NCI-H526 (cell line): Measurements from ENCODE around the gene TNNT2.

Experiments
- DNase-seq, 2 experiments: peaks; one replicate each; lab custom pipeline; 2025; lab: John Stamatoyannopoulos, UW

The TNNT2 gene

DNA sequence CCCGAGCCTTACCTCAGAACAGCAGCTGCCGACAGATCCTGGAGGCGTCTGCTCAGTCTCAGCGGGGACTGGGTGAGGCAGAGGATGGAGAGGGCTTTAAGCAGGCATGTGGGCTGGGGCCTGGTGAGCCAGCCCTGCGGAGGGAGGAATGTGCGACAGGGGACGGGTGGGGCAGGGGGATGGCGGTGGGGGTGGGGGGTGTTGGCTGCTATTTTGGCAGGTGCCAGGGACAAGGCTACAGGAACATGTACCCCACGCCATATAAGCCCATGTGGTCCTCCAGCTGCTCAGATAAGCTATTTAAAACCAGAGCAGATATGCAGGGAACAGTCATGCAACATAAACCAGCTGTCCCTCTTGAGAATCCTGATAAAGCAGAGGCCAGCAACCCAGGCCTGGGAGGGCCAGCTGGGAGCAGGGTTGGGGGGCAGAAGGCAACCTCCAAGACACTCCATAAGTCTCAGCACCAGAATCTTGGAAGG, at the start of gene TNNT2:
Gene TNNT2 (minus strand): TSS at position 70 of the 482 bp plus-strand sequence. CDS start 4,426 bp downstream, outside the sequence.
- DNase-seq = no peak

DNA sequence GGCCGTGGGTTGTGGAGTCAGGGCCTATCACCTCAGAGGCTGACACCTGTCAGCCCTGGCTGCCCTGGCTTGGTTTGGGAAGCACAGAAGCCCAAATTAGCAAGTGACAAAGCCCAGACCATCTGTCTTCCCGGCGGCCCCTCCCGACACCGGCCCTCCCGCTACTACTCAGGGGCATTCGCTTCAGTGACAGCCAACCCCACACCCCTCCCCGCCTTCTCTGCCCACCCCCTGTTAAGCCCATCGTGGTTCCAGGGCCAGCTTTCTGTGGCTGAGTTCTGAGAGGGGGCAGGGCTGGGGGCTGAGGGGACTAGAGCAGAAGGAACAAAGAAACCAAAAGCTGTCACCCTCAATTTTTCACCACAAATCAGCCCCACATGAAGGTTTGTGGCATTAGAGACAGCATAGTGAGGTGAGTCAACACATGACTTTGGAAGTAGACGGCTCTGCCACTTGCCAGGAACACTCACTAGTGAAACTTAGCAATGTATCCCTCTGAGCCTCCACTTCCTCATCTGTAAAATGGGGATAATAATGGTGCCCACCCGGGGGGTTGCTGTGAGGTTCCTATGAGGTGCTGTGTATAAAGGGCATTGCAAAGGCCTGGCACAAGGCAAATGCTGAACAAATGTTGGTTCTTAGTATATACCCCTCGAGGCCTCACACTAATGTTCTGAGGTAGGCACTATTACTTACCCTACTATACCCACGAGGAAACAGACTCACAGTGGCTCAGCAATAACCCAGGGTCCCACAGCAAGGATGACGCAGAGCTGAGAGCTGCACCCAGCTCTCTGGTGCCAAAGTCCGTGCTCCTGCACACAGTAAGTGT, 49.2 kb upstream of the TNNT2 start:
- no peak for DNase-seq

DNA sequence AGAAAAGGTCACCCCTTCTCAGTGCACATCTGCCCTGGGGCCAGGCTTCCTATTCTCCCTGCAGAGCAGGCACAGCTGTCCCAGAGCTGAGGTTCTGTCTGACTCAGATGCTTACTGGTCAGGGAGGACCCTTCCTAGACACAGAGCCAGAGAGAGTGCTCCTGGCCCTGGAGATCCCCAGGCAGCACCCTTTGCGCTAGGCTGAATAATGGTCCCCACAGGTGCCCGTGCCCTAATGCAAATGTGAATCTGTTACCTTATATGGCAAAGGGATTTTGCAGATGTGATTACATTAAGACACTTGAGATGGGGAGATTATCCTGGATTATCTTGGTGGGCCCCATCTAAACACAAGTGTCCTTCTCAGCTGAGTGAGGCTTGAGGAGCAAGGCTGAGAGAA, 46.7 kb upstream of the TNNT2 start:
- no peak for DNase-seq

DNA sequence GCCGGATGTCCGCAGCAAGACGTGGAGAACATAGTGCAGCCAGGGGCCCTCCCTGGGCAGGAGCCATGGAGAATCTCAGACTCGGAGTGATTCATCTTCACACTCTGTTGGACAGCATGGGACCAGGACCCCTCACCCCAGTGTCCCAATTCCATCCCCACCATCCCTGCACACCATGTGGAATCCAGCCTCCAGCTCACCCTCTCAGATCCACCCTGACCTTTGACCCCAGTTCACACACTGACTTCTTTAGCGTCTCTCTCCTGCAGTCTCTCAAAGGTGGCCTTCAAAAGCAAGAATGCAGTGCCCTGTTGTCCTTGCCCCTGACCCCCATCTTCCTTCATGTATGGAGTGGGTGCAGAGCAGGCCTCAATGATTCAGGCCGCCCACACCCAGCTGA, 46.2 kb upstream of the TNNT2 start:
- DNase-seq = no peak

DNA sequence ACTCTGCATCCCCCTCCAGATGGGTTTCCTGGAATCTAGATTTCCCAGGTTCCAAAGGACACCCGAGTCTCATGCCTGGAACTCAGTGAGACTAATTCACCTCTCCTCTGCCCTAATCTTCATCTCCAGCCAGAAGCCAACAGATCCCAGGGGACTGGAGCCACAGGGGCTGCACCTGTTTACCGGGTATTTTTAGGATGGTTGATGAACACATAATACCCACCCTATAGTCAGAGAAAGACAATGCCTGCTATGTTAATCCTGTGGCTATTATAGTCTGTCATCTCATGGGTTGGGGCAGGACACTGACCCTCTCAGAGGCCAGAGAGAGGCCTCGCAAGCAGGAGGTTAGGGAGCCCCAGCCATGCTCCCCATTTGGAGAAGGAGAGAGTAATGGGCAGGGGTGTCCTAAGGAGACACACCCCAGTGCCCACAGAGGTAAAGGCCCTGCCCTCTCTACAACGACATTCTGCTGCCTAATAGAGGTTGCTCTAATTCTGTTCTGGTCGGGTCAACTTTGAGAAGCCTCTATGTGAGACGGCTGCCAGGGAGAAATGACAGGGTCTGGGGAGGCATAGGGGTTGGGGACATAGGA, 45.1 kb upstream of the TNNT2 start:
- DNase-seq = peak in 1 of 2 experiments; percentile 19

DNA sequence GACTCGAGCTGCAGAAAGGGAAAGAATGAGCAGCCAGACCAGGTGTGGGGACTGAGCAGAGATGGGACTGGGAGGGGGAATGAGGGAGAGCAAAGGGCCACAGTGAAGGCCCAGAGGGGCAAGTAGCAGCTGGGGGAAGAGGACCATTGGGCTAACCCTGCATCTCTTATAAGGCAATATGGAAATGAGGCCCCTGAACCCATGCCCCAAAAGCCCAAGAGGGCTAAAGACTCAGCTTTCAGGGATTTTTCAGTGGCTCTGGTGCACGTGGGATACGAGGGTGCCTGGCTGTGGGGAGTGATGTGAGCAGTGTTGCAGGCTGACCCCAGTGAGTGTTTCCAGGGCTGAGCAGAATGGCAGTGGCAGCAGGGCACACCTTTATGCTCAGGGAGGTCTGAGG, 44.5 kb upstream of the TNNT2 start:
- DNase-seq = no peak

DNA sequence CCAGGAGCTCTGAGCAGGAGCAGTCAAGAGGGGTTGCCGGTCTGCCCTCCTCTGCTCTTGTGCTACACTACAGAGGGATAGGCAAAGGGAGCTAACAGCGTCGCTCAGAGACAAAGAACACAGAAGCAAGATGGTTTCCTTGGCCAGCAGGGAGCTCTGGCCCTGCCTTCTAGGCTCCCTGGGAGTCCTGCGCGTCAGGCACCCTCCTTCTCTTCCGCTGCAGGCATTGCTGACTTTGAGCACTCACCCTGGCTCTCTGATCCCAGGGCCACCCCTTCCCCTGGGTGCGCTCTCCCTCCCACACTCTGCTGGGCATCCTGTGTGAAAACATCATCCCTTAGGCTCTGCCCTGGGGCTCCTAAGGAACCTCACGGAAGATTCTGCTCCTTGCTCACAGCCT, 43.6 kb upstream of the TNNT2 start:
- DNase-seq = no peak

DNA sequence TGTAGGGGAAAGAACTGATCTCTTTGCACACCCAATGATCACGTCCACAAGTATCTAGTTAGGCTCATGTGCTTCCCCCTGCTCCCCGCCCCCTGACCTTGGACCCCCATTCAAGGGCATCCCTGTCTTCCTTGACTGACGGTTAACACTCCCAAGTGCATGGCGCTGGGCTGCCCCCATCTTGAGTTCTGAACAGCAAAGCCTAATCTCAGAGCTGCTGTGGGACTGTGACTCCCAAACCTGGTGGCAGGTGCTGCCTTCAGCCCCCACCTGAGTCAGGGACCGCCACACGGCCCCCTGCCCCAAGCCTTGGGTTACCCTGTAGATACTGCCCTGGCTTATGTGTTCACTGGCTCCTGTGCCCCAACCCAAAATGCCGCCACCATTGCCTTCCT, 43.1 kb upstream of the TNNT2 start:
- no peak for DNase-seq

DNA sequence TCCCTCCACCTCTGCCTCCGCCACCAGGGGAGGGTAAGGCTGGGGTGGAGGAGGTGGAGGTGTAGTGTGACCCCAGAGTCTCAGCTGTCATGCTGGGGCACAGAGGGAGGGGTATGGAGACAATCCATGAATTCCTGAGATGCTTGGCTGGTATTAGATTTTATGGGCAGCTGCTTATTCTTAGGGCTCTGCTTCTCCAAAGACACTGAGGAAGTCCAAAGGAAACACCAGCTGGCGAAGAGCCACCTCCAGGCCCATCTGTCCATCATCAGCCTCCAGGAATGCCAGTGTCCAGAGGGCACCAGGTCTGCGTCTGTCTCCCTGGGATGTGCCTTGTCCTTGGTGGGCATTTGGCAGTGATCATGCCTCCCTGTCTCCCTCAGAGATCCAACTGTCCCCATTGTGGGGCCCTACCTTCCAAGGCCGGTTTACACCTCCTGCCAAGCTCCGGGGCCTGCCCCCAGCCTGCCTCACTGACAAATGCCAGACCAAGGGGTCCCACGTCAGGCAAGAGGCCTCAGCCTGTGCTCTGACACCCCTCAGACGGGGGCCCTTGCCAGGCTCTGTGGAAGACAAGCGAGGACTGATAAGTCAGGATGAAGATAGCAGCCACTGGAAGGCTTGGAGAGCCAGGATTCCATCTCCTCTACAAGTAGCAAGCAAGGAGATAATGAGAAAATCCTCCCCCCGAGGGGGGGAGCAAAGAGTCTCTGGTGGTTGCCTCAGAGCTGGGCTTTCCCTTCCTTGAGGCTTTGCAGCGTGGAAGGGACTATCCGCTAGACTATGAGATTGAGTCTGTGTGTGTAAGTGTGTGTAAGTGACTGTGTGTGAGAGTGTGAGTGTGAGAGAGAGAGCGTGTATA, 42.5 kb upstream of the TNNT2 start:
- DNase-seq = no peak

DNA sequence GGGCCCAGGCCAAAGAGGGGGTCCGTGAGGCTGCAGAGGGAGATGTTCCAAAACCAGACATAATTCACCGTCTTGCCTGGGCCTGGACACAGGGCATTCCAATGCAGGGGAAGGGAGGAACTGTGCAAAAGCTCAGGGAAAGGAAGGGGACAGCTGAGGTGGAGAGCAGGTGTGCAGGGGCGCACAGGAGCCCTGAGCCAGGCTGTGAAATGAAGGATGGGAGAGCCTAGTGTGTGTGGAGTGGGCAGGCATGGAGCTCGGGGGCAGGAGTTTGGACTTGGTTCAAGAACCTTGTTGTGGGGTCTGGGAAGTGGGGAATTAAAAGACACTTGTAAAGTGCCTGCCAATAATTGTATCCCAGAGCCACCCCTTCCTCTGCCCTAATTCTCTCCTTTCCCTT, 41.8 kb upstream of the TNNT2 start:
- DNase-seq = no peak

DNA sequence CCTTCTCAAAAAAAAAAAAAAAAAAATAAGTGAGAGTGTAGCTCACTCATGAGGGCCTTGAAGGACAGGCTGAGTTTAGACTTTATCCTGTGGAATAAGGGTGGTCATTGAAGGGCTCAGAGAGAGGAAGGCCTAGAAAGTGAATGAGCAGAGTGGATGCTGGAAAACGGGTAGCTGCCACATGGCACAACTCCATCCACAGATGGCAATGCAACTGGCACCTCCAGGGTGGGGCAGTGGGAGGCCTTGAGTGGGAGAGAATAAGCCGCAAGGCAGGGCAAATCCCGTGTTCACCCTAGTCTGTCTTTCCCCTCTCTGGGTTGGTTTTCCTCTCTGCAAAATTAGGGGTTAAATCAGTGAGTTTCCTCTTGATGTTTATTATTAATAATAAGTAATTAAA, 41.0 kb upstream of the TNNT2 start:
- no peak for DNase-seq

DNA sequence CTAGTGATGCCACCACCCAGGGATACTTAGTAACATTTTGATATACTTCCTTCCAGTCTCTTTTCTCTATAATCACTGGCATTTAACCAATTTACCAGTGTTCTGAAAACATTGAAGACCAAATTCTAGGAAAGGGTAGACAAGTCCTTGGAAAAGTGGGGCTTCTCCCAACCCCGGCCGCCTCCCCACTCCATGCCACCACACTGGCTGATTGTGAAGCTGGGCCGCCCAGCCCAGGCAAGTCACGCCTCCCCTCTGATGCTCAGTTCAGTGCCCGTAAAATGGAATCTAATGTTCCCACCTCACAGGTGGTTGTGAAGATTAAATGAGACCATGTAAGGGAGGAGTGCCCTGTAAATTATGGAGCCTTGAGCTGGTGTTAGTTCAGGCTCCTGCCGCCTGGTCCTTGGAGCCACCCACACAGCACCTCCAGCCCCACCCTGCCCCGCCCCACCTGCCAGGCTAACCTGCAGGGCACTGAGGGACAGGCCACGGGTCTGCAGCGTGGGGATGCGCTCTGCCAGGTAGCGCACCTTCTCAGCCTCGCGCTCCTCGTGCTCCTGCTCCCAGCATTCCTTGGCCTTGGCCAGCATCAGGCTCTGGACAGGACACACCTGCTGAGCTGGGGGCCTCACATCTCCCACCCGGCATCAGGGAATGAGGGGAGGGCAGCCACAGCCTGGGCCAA, 36.7 kb upstream of the TNNT2 start:
- DNase-seq = no peak

DNA sequence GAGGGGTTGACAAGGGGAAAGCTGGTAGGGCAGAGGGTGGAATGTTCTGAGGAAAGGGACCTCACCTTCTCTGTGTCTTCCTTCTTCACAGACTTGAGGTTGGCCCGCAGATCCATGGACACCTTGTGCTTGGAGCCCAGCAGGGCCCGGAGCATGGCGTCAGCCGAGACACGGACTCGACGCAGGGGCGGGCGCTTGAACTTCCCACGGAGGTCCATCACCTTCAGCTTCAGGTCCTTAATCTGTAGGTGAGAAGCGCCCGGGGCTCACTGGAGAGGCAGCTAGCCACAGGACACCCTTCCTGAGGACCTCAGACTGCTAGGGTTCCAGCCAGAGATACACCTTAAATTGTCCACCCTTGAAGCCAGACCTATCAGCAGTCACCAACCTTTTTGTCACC, 33.8 kb upstream of the TNNT2 start:
- no peak for DNase-seq

DNA sequence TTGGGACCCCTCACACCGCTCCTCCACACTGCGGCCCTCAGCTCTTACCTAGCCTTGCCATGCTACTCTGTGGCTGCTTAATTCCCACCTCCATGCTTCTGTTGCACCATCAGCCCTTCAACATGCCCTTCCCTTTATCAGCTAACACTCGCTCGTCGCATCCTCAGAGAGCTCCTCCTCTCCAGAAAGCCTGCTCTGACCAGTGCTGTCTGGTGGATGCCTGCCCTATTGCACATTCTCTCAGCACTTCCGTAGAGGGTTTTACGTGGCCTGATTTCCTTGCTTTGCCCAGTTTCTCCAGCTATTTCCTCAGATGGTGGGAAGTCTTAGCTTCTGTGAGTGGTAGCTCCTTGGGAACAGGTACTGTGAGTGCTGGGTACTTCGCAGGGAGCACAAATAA, 32.0 kb upstream of the TNNT2 start:
- no peak for DNase-seq

DNA sequence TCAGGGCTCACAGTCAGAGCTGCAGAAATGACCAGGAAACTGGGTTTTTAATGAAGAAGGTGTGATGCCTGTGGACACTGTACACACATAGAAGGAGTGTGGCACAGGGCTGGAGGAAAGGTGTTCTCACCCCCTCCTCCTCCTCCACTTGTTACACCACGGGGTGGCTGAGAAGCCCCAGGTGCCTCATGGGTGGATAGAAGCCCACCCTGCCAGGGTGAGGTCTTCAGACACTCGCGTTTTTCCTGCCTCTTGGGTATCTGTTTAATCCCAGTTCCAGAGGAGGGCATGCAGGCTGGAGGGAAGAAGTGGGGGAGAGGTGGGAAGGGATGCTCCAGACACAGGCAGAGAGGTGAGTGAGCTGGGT, 31.3 kb upstream of the TNNT2 start:
- no peak for DNase-seq

DNA sequence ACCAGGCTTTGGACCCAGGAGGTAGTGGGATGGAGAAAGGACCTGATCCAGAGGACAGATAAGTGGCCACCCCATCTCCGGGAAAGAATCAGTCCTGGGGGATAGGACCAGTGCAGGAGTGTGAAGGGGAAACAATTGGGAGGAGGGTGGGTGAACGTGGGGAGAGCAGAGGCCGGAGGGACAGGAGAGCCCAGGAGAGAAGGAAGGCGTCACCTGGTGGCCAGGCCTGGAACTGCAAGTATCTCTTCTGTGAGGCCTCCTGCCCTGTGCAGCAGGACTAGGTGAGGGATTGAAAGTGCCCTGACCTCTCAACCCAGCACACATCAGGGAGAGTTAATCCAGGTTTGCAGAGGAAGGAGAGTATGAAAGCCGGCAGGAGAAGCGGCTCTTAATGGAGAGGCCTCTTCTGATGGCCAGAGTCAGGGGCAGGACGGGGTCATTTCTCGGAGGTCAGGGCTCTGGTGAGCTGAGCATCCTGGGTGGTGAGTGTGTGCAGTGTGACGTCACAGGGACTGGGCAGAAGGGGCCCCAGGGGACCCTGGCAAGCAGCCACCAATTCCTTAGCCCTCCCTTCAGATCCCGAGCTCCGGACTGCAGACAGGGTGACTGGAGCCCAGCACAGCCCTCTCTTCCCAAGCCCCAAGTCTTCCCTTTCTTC, 30.8 kb upstream of the TNNT2 start:
- DNase-seq = peak; percentile 5 to 64

DNA sequence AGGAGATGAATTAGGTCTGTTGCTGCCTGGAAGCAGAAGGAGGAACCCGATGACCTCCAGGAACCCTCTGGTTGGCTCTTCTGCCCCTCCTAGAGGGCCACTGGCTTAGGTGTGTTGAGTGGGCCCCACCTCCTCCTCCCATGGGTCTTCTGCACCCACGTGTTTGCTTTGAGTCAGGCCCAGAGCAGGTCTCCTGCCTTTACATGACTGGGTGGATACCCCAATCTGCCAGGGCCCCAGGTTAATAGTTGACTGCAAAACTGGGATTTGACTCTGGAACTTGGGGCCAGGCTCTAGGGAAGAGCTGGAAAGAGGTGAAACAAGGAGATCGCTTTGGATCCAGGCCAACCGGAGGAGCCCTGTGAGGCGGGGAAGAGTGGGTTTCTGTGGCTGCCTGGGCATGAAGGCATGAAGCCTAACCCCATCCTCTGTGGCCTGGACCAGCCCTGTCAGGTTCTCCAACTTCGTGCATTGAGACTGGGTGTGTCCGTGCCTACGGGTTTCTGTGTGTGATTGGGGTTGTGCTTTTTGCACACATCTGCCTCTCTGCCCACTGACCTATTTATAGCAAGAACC, 29.4 kb upstream of the TNNT2 start:
- no peak for DNase-seq

DNA sequence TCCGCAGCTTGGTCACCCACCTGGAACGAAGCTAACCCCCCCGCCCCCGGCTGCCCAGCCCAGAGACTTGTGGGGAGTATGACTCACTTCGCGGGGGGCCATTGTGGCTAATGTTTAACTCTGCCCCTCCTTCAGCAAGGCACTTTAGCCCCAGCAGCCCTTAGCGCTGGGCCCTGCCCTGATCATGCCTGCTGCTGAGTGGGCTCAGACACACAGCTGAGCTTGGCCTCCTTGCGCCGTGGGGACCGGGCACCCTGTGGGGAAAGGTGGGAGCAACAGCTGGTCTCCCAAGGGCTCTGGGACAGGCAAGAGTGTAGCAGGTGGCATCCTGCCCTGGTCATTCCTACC, 28.0 kb upstream of the TNNT2 start:
- DNase-seq = no peak

DNA sequence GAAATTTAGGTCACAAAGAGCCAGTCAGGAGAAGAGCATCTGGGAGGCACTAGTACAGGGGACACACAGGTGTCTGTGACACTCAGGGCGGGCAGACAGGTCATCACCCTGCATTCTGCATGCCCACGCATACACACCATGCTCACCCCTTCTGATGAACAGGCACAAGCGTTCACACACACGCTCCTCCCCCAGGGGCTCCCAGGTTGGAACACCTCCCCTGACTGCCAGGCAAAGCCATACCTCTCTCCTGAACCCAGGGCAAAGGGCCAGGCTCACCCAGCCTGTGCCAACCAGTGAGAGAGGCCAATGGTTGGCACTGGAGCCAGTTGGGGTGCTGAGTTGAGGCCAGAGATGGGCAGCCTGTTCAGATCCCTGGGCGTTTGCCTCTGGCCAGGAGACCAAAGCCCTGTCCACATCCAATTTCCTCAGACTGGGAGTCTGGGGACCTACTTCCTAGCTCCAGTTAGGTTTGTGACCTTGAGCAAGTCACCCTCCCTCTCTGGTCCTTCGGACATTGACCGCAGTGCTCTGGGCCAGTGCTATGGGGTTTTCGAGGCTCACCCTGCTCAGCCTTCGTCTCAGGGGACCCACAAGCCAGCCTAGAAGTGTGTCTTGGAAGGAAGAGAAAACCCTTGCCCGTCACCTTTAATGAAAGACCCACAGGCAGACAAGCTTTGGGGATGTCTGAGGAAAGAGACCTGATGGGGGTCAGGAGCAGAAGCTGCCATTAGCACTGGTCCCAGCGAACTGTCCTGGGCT, 27.4 kb upstream of the TNNT2 start:
- DNase-seq = no peak

DNA sequence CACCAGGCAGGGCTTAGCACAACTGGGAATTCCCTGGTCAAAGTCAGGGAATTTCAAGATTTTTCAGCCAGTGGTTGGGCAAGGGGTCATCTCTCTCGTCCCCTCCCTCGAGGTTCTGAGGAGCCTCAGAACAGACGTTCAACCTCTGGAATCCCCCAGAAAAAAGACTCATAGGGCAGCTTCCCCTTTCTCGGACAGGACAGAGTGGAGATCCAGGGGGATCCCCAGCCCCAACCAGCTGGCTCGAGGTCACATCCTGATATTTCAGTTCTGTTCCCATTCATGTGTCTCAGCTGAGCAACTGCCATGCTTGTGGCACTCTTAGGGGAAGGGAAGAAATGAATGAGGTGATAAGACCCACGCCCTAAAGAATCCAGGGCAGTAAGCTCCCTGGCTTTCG, 26.6 kb upstream of the TNNT2 start:
- no peak for DNase-seq

DNA sequence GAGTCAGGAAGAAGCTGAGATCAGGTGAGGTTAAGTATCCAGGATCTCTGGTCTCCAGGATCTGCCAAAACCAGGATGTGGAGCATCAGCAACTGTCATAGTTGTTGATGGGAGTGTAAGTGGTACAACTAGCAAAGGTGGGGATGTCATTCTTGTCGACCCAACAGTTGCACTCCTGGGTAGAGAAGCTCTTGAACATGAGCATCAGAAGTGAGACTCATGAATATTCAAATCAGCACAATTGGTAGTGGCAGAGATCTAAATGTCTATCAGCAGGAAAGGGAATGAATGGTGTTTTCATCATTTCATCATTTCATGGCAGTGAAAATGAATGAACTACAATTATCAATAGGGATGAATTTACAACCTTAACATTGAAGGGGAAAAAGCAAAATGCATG, 25.9 kb upstream of the TNNT2 start:
- no peak for DNase-seq
